Gastrocnemius medialis (tissue), 4 donors: Measurements from ENCODE around the gene MPPE1. TPM values are rescaled to one million over a fixed set of nuclear protein-coding genes. Genes with fewer than 3 reads are reported as not detected.

Experiments used
- ATAC-seq, 2 donors: fragments of 150-250 bp; one replicate each; pipeline ENCODE4 v1.9.1; 2016
- DNase-seq, 2 donors: peaks; one replicate each; pipeline ENCODE4 v3.0.0-alpha.2; 2019
- H3K27ac ChIP-seq, 4 donors: fragments of 200-600 bp; sonication (generic); 1 replicate in 1 of 4; 2 replicates in 3 of 4; pipeline ENCODE4 v1.5.1; 2016 to 2018; ENCODE audit warnings: mild to moderate bottlenecking in 2 of 4, moderate library complexity in 1 of 4
- H3K27me3 ChIP-seq, 3 donors: fragments of 200-600 bp; sonication (generic) in 2 of 3; 1 replicate in 1 of 3; 2 replicates in 2 of 3; pipeline versions ENCODE4 v1.5.1 to v1.6.0; 2016 to 2019; ENCODE audit warnings: mild to moderate bottlenecking in 1 of 3, moderate library complexity in 1 of 3
- H3K36me3 ChIP-seq, 2 donors: fragments of 200-600 bp; sonication (generic) in 1 of 2; one replicate each; pipeline ENCODE4 v1.5.1; 2017 to 2018
- H3K4me1 ChIP-seq, 2 donors: fragments of 200-600 bp; sonication (generic) in 1 of 2; one replicate each; pipeline ENCODE4 v1.5.1; 2016 to 2017; ENCODE audit warnings: mild to moderate bottlenecking in 2 of 2
- H3K4me3 ChIP-seq, 4 donors: fragments of 200-600 bp; sonication (generic) in 3 of 4; 1 replicate in 1 of 4; 2 replicates in 3 of 4; pipeline ENCODE4 v1.5.1; 2016 to 2019; ENCODE audit warnings: mild to moderate bottlenecking in 2 of 4
- H3K9me3 ChIP-seq, 3 donors: fragments of 200-600 bp; sonication (generic) in 2 of 3; 1 replicate in 1 of 3; 2 replicates in 2 of 3; pipeline ENCODE4 v1.5.1; 2016 to 2019
- POLR2A ChIP-seq, 2 donors: fragments of 450-650 bp; IDR thresholded peaks; one replicate each; pipeline ENCODE4 v1.6.1; 2017; ENCODE audit warnings: antibody characterized with exemption in 2 of 2, mild to moderate bottlenecking in 2 of 2, moderate library complexity in 2 of 2
- in situ Hi-C, 4 donors: fragments of 200-750 bp; cut with MboI; loops; one replicate each; pipeline versions ENCODE4 v1.15.0 to v1.8.0; 2017; ENCODE audit warnings: low sequenced_read_pairs in 4 of 4
- intact Hi-C: fragments of 100-400 bp; cut with DNase I; formaldehyde crosslinking; loops from one replicate; pipeline ENCODE4 v1.15.1; 2023; ENCODE audit warnings: low total_unique reads
- total RNA-seq, 4 donors: library from RNA; depleted of rRNA; stranded (reverse); fragments of >200 nt; gene quantifications; one replicate each; pipeline versions ENCODE4 v1.1.0 to v1.2.3, GENCODE V29; 2016
- TF ChIP-seq, protein P1 (sequence below), 5 experiments: fragments of 450-650 bp in 3 of 5; fragments of 200-600 bp in 2 of 5; sonication (generic) in 2 of 5; IDR thresholded peaks in 4 of 5; conservative IDR thresholded peaks in 1 of 5; 1 replicate in 4 of 5; 2 replicates in 1 of 5; pipeline ENCODE4 v1.5.1; 2016 to 2019; ENCODE audit warnings: antibody characterized with exemption in 5 of 5, mild to moderate bottlenecking in 3 of 5, moderate library complexity in 3 of 5

Gene MPPE1
- total RNA-seq, 4 donors from 2014 or later, result 11.0 to 33.6 (median 24.8) TPM

DNA sequence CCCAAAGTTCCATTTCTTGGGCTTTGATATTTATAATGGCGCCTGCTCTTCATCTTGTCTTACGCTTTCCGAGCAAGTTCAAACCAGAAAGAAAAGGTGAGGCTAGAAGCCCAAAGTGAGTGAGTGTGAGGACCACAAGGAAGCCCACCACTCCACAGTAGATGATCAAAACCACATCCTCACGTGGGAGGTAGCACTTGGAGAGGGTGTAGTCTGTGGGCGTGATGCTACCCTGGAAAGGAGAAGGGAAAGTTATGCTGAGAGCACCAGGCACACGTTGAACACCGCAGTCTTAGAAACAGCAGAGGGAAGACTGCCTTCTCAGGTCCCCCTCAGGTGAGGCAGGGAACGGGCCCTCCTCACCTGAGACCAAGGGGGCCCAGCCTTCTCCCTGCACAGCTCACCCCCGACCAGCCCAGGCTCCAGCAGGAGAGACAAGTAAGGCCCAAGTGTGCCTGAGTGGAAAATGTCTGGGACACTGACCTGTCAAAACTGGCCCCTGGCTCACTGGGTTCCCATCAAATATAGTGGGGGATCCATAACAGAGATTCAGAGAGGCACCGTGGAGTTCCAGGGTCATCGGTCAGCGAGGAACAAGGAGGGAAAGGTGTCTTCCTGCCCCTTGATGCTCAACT lies 23.6 kb downstream of the MPPE1 start:
- in situ Hi-C loops, result no loop called here
- Histone ChIP-seq H3K27ac (no peak overlapping the region), H3K9me3 (no peaks in the 10 kb centered on the region), H3K27me3 (no peaks in the 10 kb centered on the region), H3K36me3 (peaks cover 0 to 69% of the 10 kb centered on the region in 2 donors), H3K4me1 (no peaks in the 10 kb centered on the region), H3K4me3 (no peak overlapping the region)
- no peak for TF ChIP-seq POLR2A (IDR thresholded peaks at IDR 0.05)
- TF ChIP-seq, protein P1, sequence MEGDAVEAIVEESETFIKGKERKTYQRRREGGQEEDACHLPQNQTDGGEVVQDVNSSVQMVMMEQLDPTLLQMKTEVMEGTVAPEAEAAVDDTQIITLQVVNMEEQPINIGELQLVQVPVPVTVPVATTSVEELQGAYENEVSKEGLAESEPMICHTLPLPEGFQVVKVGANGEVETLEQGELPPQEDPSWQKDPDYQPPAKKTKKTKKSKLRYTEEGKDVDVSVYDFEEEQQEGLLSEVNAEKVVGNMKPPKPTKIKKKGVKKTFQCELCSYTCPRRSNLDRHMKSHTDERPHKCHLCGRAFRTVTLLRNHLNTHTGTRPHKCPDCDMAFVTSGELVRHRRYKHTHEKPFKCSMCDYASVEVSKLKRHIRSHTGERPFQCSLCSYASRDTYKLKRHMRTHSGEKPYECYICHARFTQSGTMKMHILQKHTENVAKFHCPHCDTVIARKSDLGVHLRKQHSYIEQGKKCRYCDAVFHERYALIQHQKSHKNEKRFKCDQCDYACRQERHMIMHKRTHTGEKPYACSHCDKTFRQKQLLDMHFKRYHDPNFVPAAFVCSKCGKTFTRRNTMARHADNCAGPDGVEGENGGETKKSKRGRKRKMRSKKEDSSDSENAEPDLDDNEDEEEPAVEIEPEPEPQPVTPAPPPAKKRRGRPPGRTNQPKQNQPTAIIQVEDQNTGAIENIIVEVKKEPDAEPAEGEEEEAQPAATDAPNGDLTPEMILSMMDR (IDR thresholded peaks at IDR 0.05 in 4 of 5, conservative IDR thresholded peaks at IDR 0.05 in 1 of 5), result no peak
- no peak for ATAC-seq
- DNase-seq, result no peak
- intact Hi-C loops, result no loop called here

DNA sequence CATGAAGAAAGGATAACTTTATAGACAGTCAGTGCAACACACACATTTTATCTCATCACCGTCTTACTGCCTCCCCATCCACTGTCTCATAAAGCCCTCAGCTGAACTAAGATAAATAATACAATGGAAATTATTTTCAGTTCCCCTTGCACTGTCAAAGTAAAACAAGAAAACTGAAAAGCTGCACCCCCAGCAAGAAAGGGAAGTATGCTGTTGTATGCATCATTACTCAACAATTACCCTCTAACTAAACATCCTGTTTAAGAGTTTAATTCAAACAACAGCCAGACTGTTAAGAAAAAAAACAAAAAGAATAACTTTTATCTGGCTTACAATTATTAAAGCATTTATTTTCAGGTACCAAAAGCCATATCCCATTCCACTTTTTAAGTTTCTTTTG lies 25.0 kb downstream of the MPPE1 start:
- no peak overlapping the region for H3K4me3 ChIP-seq
- intact Hi-C loops (no loop called here), in situ Hi-C loops (no loop called here)
- no peaks in the 10 kb centered on the region for H3K27me3 ChIP-seq
- DNase-seq (no peak), ATAC-seq (peak in 1 of 2 donors; percentile 36)
- no peak overlapping the region for H3K27ac ChIP-seq
- no peaks in the 10 kb centered on the region for H3K9me3 ChIP-seq
- no peaks in the 10 kb centered on the region for H3K4me1 ChIP-seq
- H3K36me3 ChIP-seq, result peaks cover 0 to 56% of the 10 kb centered on the region in 2 donors
- TF ChIP-seq, protein P1 (IDR thresholded peaks at IDR 0.05 in 4 of 5, conservative IDR thresholded peaks at IDR 0.05 in 1 of 5), result no peak
- no peak for TF ChIP-seq POLR2A (IDR thresholded peaks at IDR 0.05)

DNA sequence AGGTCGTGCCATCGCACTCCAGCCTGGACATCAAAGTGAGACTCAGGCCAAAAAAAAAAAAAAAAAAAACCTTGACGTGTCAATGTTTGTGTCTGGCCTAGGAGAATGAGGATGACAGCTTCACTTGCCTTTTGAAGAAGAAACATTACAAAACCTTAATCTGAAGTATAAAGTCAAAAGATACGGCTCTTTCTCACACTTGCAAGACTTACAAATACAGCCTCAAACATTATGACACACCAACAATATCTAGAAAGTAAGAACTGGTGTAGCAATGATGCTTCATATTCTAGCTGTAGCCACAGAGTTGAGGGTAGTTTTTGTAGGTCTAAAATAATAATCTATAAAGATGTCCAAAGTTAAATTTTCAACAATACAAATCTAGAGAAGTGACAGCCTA lies 25.5 kb downstream of the MPPE1 start:
- Histone ChIP-seq H3K4me3 (no peak overlapping the region), H3K9me3 (no peaks in the 10 kb centered on the region), H3K27me3 (no peaks in the 10 kb centered on the region), H3K36me3 (peaks cover 0 to 51% of the 10 kb centered on the region in 2 donors), H3K27ac (no peak overlapping the region), H3K4me1 (no peaks in the 10 kb centered on the region)
- in situ Hi-C loops, result no loop called here
- TF ChIP-seq POLR2A (IDR thresholded peaks at IDR 0.05), result no peak
- intact Hi-C loops, result no loop called here
- no peak for DNase-seq
- ATAC-seq, result no peak

DNA sequence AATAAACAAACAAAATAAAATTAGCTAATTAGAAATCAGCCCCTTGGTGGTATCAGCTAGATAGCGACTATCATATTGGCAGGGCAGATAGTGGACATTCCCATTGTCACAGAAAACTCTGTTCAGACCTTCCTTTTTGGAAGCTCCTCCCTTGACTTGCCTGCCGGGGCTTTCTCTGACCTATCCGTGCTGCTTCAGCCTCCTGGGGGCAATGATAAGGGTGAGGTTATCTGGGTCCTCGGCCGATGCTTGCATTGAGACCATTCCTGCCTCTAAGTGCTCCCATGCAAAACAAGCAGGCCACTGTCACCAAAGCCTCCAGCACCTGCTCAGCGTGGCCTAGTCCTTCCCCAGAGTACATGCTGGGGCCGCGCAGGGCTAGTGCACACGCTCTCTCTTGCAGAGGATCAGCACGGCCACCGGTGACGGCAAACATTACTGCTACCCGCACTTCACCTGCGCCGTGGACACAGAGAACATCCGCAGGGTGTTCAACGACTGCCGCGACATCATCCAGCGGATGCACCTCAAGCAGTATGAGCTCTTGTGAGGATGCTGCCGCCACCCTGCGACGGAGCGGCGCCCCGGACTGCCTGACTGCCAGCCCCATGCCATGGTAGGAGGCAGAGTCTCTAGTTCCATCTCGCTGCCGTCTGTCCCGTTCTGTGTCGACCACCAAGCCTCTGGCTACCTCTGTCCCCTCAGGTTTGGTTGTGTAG lies 27.4 kb downstream of the MPPE1 start:
- DNase-seq (no peak), ATAC-seq (no peak)
- TF ChIP-seq, protein P1 (IDR thresholded peaks at IDR 0.05 in 4 of 5, conservative IDR thresholded peaks at IDR 0.05 in 1 of 5), result no peak
- TF ChIP-seq POLR2A (IDR thresholded peaks at IDR 0.05), result no peak
- intact Hi-C loops, result no loop called here
- Histone ChIP-seq H3K27ac (no peak overlapping the region), H3K4me1 (no peaks in the 10 kb centered on the region), H3K36me3 (peaks cover 0 to 49% of the 10 kb centered on the region in 2 donors), H3K9me3 (no peaks in the 10 kb centered on the region), H3K27me3 (no peaks in the 10 kb centered on the region), H3K4me3 (no peak overlapping the region)
- in situ Hi-C loops, result no loop called here

DNA sequence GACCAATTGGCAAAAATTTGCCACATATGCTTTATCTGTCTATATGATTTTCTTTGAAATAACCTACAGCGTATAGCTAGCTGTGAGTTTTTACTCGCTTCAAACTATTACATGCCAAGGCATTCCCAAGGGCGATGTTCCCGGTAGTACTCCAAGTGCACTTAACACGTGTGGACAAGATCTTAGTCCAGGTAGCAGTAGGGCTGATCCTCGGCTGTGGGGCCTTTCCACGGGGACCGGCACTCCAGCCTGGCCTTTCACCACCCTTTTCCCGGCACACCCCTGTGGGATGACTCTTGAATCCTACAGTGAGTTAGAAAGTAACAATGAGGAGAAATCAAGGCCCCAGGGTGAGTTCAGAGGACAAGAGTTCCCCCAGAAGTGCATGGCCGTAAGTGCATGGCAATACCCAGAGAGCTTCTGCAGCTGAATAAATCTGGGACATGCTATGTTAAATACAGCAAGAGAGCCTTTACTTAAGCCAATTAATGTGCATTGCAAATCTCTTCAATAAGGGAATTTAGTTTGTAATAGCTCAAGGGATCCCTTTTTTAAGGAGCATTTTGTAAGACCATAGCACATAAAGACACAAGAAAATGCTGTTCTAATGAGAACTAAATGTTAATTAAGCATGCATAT lies 30.5 kb downstream of the MPPE1 start:
- no peaks in the 10 kb centered on the region for H3K27me3 ChIP-seq
- intact Hi-C loops, result no loop called here
- DNase-seq, result no peak
- no peak for ATAC-seq
- H3K4me3 ChIP-seq, result no peak overlapping the region
- H3K36me3 ChIP-seq, result peaks cover 0 to 41% of the 10 kb centered on the region in 2 donors
- TF ChIP-seq, protein P1 (IDR thresholded peaks at IDR 0.05 in 4 of 5, conservative IDR thresholded peaks at IDR 0.05 in 1 of 5), result no peak
- no peak for TF ChIP-seq POLR2A (IDR thresholded peaks at IDR 0.05)
- H3K4me1 ChIP-seq, result peaks cover 4% of the 10 kb centered on the region in 2 donors
- no peaks in the 10 kb centered on the region for H3K9me3 ChIP-seq
- no peak overlapping the region for H3K27ac ChIP-seq
- in situ Hi-C loops, result loop anchor here in 2 of 4 donors (5.0 to 10.0 kb wide), 2 partner anchors 143 to 145 kb away; no protein-coding TSS in a partner anchor
